ENCODE data around the gene STK33. TPM values are rescaled to one million over a fixed set of nuclear protein-coding genes. Genes with fewer than 3 reads are reported as not detected.

Gene STK33
- total RNA-seq, 2 donors from 2014 or later, result 7.3 to 14.8 TPM

DNA sequence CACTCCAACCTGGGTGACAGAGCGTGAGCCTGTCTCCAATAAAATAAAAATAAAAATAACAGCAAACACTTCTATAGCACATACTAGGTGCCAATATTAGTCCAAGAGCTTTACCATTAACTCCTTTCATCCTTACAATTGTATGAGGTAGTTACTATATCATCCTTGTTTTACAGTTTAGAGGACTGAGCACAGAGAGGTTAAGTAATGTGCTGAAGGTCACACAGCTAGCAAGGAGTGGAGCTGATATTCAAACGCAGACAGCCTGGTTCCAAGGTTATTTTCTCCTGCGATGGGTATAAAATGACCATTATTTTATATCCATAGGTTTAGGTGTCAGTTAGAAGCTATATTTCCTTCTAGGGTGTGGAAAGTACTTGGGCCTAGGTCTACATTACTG lies 249.7 kb downstream of the STK33 start:
- ATAC-seq (no peak), DNase-seq (no peak)
- TF ChIP-seq POLR2A (IDR thresholded peaks at IDR 0.05), result no peak
- no peak for TF ChIP-seq CTCF (IDR thresholded peaks at IDR 0.05)
- Histone ChIP-seq H3K4me3 (no peak overlapping the region), H3K4me1 (no peaks in the 10 kb centered on the region), H3K36me3 (replicated peaks in 1 of 2; ENCODE audit: insufficient read depth in 1 of 2, low read depth in 2 of 2) (no peaks in the 10 kb centered on the region), H3K27ac (no peak overlapping the region), H3K9me3 (no peaks in the 10 kb centered on the region), H3K27me3 (no peaks in the 10 kb centered on the region)
- intact Hi-C loops (cut with DNase I), result no loop called here
- 70 to 75% methylated on average over 3 of the region's 3 CpGs for WGBS, 2 donors

DNA sequence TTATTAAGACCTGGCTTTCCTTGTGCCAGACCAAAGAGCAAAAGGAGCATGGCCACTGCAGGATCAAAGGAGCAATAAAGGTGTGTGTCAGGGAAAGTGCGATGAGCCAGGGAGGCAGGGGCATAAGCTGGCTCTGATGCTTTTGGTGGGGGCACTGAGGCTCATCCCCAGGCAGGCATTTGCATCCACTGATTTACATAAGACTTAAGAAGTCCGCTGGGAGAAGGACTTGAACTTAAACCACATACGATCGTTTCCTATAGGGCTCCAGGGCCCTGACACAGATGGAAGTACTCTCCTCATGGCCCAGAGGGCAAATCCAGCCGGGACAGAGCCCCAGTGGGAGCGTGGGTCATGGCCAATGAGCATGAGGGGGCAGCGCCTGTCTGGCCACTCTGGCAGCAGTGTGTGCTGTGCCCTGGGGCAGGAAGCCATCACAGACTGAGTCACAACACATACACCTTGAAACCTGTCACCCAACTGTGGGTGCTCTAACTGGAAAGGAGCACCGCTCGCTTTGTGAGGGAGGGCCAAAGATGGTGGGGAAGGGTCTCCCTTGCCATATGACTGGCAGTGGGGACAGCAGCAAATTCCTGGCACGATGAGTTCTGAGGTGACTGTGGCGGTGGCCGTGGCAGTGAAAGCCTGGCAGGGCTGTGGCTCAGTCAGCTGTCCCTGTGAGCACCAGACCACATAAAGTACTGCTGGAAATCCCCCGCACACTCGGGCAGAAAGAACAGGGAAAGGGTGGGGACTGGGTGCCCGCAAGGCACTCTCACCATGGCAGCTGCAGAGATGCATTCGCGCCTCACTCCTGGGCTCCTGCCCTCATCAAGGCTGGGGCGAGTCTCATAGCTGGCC lies 251.0 kb downstream of the STK33 start:
- WGBS, 2 donors, result 72% methylated on average over 11 to 18 of the region's 18 CpGs
- H3K4me3 ChIP-seq, result no peak overlapping the region
- no peak overlapping the region for H3K27ac ChIP-seq
- DNase-seq (no peak), ATAC-seq (no peak)
- no peaks in the 10 kb centered on the region for H3K27me3 ChIP-seq
- TF ChIP-seq POLR2A (IDR thresholded peaks at IDR 0.05), result no peak
- TF ChIP-seq CTCF (IDR thresholded peaks at IDR 0.05), result no peak
- no peaks in the 10 kb centered on the region for H3K36me3 ChIP-seq (replicated peaks in 1 of 2; ENCODE audit: insufficient read depth in 1 of 2, low read depth in 2 of 2)
- H3K4me1 ChIP-seq, result no peaks in the 10 kb centered on the region
- no peaks in the 10 kb centered on the region for H3K9me3 ChIP-seq
- intact Hi-C loops (cut with DNase I), result no loop called here

DNA sequence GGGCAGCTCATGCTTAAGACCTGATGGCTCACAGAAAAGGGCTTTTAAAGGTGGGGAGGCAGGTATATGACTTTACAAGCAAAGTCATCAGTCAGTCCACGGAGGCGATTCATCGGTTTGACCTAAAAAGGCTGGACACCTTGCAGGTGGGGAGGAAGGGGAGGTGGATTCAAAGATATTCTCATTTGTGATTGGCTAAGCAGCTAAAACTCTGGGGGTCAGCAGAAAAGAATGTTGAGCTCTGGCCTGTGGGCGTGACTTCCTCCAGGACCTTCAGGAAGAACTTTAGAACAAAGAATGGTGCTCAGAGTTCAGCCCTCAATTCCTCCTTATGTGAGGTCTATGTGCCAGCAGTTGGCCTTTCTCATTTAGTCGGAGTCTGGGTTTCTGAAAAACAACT lies 252.0 kb downstream of the STK33 start:
- Histone ChIP-seq H3K27me3 (no peaks in the 10 kb centered on the region), H3K4me3 (no peak overlapping the region), H3K4me1 (no peaks in the 10 kb centered on the region), H3K9me3 (no peaks in the 10 kb centered on the region), H3K27ac (no peak overlapping the region), H3K36me3 (replicated peaks in 1 of 2; ENCODE audit: insufficient read depth in 1 of 2, low read depth in 2 of 2) (no peaks in the 10 kb centered on the region)
- intact Hi-C loops (cut with DNase I), result no loop called here
- WGBS, 2 donors, result 87% methylated on average over 5 of the region's 5 CpGs
- no peak for ATAC-seq
- TF ChIP-seq CTCF (IDR thresholded peaks at IDR 0.05), result no peak
- TF ChIP-seq POLR2A (IDR thresholded peaks at IDR 0.05), result no peak
- no peak for DNase-seq

Small RNA genes lying within 50 kb of the gene (small RNA-seq; reads per million reads assigned to genes)
- not detected for gene RF00601

Other genes starting within 250 kb of the STK33 start
- gene TRIM66, start 88.4 kb upstream of the STK33 start, total RNA-seq, result 10 to 100 TPM; 11.2 to 37.2 TPM
- gene RPL27A, start 88.6 kb upstream of the STK33 start, total RNA-seq, result 1,000 to 10,000 TPM in 1 of 2 donors, 100 to 1,000 TPM in 1; 320 to 1,209 TPM

Measured in body of pancreas (tissue), 4 donors.